HL-60/S4 treated with phorbol 12-myristate 13-acetate at 8.2 ng/mL for 4 days and 3 days (cell line): ENCODE data around the gene TK1.

Experiments used
- in situ Hi-C: fragments of 300-500 bp; cut with MboI; formaldehyde crosslinking; loops from 2 replicates; pipeline ENCODE4 v1.15.0; 2022; ENCODE audit warnings: low sequenced_read_pairs

TK1 gene

DNA sequence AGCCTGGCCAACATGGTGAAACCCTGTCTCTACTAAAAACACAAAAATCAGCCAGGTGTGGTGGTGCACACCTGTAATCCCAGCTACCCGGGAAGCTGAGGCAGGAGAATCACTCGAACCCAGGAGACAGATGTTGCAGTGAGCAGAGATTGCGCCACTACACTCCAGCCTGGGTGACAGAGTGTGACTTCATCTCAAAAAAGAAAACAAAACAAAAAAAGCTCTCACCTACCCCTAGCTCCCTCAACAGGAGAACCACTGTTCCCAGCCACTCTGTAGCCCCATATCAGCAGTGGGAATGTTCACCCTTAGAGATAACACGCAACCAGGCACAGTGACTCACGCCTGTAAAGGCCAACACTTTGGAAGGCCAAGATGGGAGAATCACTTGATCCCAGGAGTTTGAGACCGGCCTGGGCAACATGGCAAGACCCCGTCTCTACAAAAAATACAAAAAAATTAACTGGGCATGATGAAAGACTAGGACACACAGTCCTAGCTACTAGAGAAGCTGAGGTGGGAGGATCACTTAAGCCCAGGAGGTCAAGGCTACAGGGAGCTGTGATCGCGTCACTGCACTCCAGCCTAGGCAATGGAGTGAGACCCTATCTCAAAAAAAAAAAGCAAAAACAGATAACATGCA lies 50.9 kb downstream of the TK1 start:
- in situ Hi-C loops = no loop called here

DNA sequence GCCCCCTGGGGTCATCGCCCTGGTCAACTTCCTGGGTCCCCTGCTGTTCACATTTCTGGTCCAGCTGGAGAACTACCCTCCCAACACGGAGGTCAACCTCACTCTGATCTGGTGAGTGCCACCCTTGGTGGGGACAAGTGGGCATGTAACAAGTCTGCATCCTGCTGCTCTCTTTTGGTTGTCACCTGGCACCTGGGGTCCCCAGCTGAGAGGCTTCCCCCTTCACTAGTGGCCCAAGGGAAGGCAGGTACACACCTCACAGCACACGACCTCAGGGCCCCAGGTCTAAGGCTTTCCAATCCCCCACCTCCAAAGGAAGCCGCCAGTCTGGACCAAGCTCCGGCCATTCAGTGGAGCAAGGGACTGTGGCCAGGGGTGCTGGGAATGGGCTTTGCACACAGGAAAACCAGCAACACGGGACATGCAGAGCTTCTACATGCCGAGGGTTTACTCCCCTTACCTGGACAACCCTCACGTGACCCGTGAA lies 51.9 kb downstream of the TK1 start:
- in situ Hi-C loops = no loop called here

GRCh38 chr17:78133971-78134898 lies 52.6 kb downstream of the TK1 start:
- in situ Hi-C loops = no loop called here

- in situ Hi-C loops = no loop called here
These were observed 53.5 kb downstream of the TK1 start for GRCh38 chr17:78133179-78133951.

DNA sequence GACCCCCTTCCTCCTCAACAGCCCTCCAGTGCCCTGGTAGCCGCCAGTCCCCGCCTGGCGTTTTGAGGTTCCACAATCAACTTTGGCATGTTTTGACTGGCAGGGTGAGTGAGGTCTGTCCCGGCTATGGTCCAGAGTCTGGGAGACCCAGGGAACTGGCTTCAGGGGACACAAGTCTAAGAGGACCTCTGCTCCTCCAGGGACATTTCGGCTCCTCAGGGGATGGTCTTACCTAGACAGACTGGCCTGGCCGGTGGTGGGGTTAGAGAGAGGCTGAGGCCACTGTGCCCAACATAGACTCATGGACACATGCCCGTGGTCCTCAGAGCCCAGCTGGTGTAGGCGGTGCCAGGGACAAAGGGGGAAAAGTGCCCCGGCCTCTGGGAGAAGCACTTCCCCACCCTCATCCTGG lies 54.1 kb downstream of the TK1 start:
- in situ Hi-C loops = no loop called here

DNA sequence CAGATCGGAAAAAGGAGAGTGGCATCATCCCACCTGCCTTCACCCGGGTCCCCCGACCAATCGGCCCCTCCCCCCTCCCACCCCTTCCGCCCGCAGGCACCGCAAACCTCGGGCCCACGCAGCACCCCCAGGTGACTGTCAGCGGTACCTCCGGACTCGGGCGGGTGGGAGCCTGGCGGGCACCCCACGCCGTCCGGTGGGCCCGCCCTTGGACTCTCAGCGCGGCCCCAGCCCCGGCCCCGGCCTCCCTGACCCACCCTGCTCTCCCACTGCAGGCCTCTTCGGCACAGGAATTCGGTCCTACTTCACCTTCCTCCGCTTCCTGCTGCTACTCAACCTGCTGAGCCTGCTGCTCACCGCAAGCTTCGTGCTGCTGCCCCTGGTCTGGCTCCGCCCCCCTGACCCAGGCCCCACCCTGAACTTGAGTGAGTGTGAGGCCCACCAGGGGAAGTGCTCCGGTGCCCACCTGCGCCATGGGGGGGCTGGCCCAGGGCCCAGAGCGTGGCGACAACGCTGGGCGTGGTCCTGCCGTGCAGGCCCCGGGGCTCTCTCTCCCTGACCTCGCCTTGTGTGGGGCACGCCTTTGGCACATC lies 54.7 kb downstream of the TK1 start:
- in situ Hi-C loops = no loop called here

- in situ Hi-C loops = no loop called here
These were observed 55.4 kb downstream of the TK1 start for GRCh38 chr17:78131172-78132083.

DNA sequence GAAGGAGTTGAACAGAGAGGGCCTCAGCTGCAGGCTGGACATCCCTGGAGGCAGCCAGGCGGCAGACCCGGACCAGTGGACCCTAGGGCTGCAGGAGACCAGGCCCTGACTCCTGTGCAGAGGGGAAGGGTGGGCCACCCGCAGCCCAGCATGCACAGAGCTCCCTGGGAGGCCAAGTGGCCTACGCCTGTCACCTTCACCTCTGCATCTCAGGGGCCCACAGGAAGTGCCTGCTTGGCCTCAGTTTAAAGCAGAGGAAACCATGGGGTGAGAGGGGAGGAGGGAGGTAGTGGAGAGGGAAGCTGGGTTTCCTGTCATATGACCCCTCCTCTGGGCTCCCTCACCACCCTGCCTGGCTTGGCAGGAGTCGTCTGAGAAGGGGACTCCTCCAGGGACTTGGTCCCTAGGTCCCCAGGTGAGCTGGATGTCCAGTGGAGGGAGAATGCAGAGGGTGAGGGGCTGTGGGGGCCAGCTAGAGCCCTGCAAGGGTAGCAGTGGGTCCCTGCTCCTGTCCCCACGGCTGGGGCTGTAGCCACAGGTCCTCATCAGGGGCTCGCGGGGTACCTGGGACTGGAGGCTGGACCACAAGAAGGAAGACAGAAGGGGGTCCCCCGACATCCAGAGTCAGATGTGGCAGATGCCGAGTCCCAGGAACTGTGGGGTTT lies 56.3 kb downstream of the TK1 start, which contains the start of gene TMC8:
Gene TMC8 (plus strand): TSS at position 335 of the 665 bp plus-strand sequence. CDS start 818 bp downstream, outside the sequence.
- in situ Hi-C loops = no loop called here

DNA sequence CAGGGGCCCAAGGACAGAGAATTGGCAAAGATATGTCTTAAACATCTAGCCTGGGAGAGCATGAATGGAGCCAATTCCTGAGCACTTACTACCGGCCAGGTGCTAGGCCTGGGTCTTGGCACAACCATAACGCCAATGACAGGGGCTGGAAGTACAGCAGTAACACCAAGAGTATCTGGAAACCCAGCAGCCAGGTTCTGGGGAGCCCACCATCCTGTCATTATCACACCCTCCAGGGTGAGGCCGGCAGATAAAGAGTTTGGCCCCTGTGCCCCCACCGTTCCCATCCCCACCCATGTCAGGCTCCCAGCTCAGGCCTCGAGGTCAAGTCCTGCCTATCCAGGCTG lies 56.8 kb downstream of the TK1 start:
- in situ Hi-C loops = no loop called here

GRCh38 chr17:78129351-78130089 lies 57.3 kb downstream of the TK1 start:
- in situ Hi-C loops = no loop called here

DNA sequence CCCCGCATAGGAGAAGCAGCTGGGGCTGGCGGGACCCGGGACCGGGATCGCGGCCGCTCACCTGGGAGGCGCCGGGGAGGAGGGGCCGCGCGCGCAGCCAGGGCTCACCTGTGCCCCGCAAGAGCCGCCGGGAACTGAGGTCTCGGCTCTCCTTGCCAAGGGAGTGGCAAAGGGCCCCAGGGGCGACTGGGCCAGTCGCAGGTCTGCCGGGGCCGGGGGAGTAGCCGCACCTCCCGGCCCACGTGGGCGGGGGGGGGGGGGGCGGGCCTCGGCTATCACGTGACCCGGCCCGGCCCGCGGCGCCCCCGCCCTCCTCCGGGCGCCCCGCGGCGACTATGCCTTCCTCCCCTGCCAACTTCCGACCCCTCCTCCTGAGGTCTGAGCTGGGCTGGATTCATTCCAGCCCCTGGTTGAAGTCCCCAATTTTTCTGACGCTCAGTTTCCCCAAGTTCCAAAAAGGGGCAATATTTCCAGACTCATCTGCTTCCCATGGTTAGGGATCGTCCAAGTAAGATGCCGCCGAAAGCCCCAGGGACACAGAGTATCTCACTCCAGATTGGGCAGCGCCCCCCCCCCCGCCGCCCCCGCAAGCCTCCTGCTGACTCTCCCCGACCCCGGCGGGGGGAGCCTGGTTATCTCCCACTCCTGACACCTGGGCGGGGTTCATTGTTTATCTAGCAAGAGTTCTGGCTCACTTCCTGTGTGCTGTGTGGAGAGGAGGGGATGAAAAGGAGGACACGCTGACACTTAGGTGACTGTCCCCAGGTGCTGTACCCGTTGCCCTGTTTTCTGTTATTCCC lies 58.1 kb downstream of the TK1 start, which contains the start of gene TMC6:
Gene TMC6 (minus strand): TSS at position 205 of the 800 bp plus-strand sequence. CDS start 1,923 bp downstream, outside the sequence.
- in situ Hi-C loops = no loop called here

- in situ Hi-C loops = no loop called here
These were observed 58.8 kb downstream of the TK1 start for GRCh38 chr17:78127888-78128550.

DNA sequence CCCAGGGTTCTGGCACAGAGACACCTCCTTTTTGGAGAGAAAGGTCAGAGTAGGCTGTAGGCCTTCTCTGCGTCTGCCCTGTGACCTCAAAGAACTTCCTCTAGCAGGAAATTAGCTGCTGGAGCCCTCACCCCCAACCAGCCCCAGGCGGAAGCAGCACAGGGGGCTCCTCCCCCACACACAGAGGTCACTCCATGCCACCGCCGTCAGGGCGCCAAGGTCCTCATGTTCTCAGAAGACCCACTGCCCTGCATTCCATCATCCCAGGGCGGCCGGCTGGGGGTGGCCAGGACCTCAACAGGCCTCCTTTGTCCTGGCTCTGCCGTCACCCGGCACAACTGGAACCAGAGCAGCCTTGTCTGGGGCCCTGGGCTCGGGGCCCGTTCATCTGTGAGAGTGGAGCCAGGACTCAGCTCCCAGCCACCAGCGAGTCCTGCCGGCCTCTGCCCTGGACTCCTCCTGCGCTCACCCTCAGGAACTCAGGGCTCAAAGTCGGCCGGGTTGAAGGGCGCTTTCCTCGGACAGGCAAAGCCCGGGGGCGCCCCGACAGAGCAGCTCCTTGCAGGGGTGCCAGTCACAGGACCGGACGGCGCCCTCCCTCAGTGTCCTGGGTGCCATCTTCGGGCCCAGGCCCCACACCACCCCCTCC lies 59.5 kb downstream of the TK1 start:
- in situ Hi-C loops = no loop called here

- in situ Hi-C loops = no loop called here
These were observed 60.0 kb downstream of the TK1 start for GRCh38 chr17:78126895-78127238.

GRCh38 chr17:78125976-78126894 lies 60.6 kb downstream of the TK1 start:
- in situ Hi-C loops = no loop called here
